Uterus (tissue), 4 donors: Measurements from ENCODE around the gene TIFAB. TPM values are rescaled to one million over a fixed set of nuclear protein-coding genes. Genes with fewer than 3 reads are reported as not detected.

Source experiments
- DNase-seq, 2 donors: peaks; one replicate each; pipeline ENCODE4 v3.0.0-alpha.2; 2019 to 2020
- H3K27ac ChIP-seq, 2 donors: fragments of 200-600 bp; sonication (generic); 1 replicate in 1 of 2; 2 replicates in 1 of 2; pipeline ENCODE4 v1.5.1; 2016 to 2018
- H3K27me3 ChIP-seq, 2 donors: fragments of 200-600 bp; sonication (generic); one replicate each; pipeline ENCODE4 v1.5.1; 2018 to 2019; ENCODE audit warnings: control low read depth in 1 of 2
- H3K36me3 ChIP-seq, 2 donors: fragments of 200-600 bp; sonication (generic); one replicate each; pipeline ENCODE4 v1.5.1; 2019; ENCODE audit warnings: control low read depth in 1 of 2
- H3K4me1 ChIP-seq, 2 donors: fragments of 200-600 bp; sonication (generic); one replicate each; pipeline ENCODE4 v1.5.1; 2018 to 2019; ENCODE audit warnings: control low read depth in 1 of 2
- H3K4me3 ChIP-seq, 2 donors: fragments of 200-600 bp; sonication (generic); 1 replicate in 1 of 2; 2 replicates in 1 of 2; pipeline ENCODE4 v1.5.1; 2018 to 2019; ENCODE audit warnings: mild to moderate bottlenecking in 1 of 2
- H3K9me3 ChIP-seq, 2 donors: fragments of 200-600 bp; sonication (generic); one replicate each; pipeline ENCODE4 v1.5.1; 2019; ENCODE audit warnings: control low read depth in 1 of 2
- CTCF ChIP-seq, 4 experiments: fragments of 200-600 bp in 2 of 4; fragments of 450-650 bp in 2 of 4; sonication (generic) in 2 of 4; IDR thresholded peaks; one replicate each; pipeline ENCODE4 v1.5.1; 2016 to 2019; ENCODE audit warnings: antibody characterized with exemption in 4 of 4, mild to moderate bottlenecking in 2 of 4, moderate library complexity in 1 of 4
- POLR2A ChIP-seq, 2 donors: fragments of 450-650 bp; IDR thresholded peaks; one replicate each; pipeline ENCODE4 v1.6.1; 2016; ENCODE audit warnings: antibody characterized with exemption in 2 of 2, mild to moderate bottlenecking in 1 of 2, moderate library complexity in 1 of 2
- intact Hi-C: fragments of 100-400 bp; cut with DNase I; formaldehyde crosslinking; loops from one replicate; pipeline ENCODE4 v1.15.1; 2023; ENCODE audit warnings: low total_unique reads
- small RNA-seq: library from RNA; depleted of rRNA; stranded (forward); fragments of <200 nt; gene quantifications from one replicate; pipeline ENCODE3, GENCODE V24; 2016
- total RNA-seq, 4 donors: library from RNA; depleted of rRNA in 3 of 4; stranded (reverse); fragments of >200 nt in 3 of 4; gene quantifications; one replicate each; pipeline versions ENCODE4 v1.1.0 to v1.2.4, GENCODE V29; 2014 to 2023
- donor health status: DM: yes; HTN: yes; CAD: no.

Gene TIFAB
- total RNA-seq, 4 donors from 2014 or later: 0.28 TPM; not detected in 3

- DNase-seq: peak in 1 of 2 donors; percentile 35
- Histone ChIP-seq H3K27ac (peak overlapping the region; percentile 84 to 93), H3K9me3 (no peaks in the 10 kb centered on the region), H3K27me3 (no peaks in the 10 kb centered on the region), H3K36me3 (no peaks in the 10 kb centered on the region), H3K4me1 (peaks cover 0 to 11% of the 10 kb centered on the region in 2 donors), H3K4me3 (peak overlapping the region; percentile 68 to 69)
- intact Hi-C loops: no loop called here
- TF ChIP-seq CTCF (IDR thresholded peaks at IDR 0.05): no peak
- TF ChIP-seq POLR2A (IDR thresholded peaks at IDR 0.05): no peak
Observed at GRCh38 chr5:135398160-135398854, 53.8 kb downstream of the TIFAB start.

Small RNA genes within 50 kb of the gene (small RNA-seq; reads per million reads assigned to genes)
- gene DCANP1: not detected

Other genes with a start within 250 kb of the TIFAB start
- 100 to 1,000 TPM; 121 to 200 (median 141) TPM for gene MACROH2A1, start 53.1 kb downstream of the TIFAB start, total RNA-seq
- not detected for gene DCANP1, start 5.0 kb downstream of the TIFAB start, total RNA-seq
- gene NEUROG1, start 83.6 kb upstream of the TIFAB start, total RNA-seq: not detected
- 10 to 100 TPM in 1 of 4 donors, 1 to 10 TPM in 3; 1.4 to 10.9 (median 3.5) TPM for gene CXCL14, start 126.6 kb upstream of the TIFAB start, total RNA-seq